ENCODE measurements around the gene GRHPR.
A peak's percentile ranks its signal among the peaks of the same experiment; 100 is the strongest.

GRHPR gene

GRCh38 chr9:37422289-37423104, at the start of gene GRHPR:
Gene GRHPR, plus strand, starts transcription at chr9:37422696. Its CDS starts 55 bp downstream, at chr9:37422751.
- no peak for TF ChIP-seq JUND (IDR thresholded peaks at IDR 0.05; ENCODE audit: low read depth)
- in situ Hi-C loops (cut with HindIII; ENCODE audit: low pct_unique_long_range_greater_than_20kb, low sequenced_read_pairs): no loop called here

GRCh38 chr9:37372839-37373238, 49.7 kb upstream of the GRHPR start:
- TF ChIP-seq JUND (IDR thresholded peaks at IDR 0.05; ENCODE audit: low read depth): no peak
- no peak for DNase-seq (ENCODE audit: low read depth in 1 of 2, low spot score in 1 of 2)
- in situ Hi-C loops (cut with HindIII; ENCODE audit: low pct_unique_long_range_greater_than_20kb, low sequenced_read_pairs): no loop called here

More at GRCh38 chr9:37422289-37423104, at the start of gene GRHPR:
- peak; percentile 73 to 85 for DNase-seq (ENCODE audit: low read depth in 1 of 2, low spot score in 1 of 2)

- DNase-seq (ENCODE audit: low read depth in 1 of 2, low spot score in 1 of 2): no peak
- in situ Hi-C loops (cut with HindIII; ENCODE audit: low pct_unique_long_range_greater_than_20kb, low sequenced_read_pairs): no loop called here
- TF ChIP-seq JUND (IDR thresholded peaks at IDR 0.05; ENCODE audit: low read depth): no peak
These were observed 48.9 kb upstream of the GRHPR start for GRCh38 chr9:37373621-37374020.

- in situ Hi-C loops (cut with HindIII; ENCODE audit: low pct_unique_long_range_greater_than_20kb, low sequenced_read_pairs): no loop called here
- no peak for TF ChIP-seq JUND (IDR thresholded peaks at IDR 0.05; ENCODE audit: low read depth)
- DNase-seq (ENCODE audit: low read depth in 1 of 2, low spot score in 1 of 2): no peak
These were observed 47.6 kb upstream of the GRHPR start for GRCh38 chr9:37374892-37375291.

- no peak for DNase-seq (ENCODE audit: low read depth in 1 of 2, low spot score in 1 of 2)
- no peak for TF ChIP-seq JUND (IDR thresholded peaks at IDR 0.05; ENCODE audit: low read depth)
- in situ Hi-C loops (cut with HindIII; ENCODE audit: low pct_unique_long_range_greater_than_20kb, low sequenced_read_pairs): no loop called here
These were observed 44.5 kb upstream of the GRHPR start for GRCh38 chr9:37377688-37378612.

GRCh38 chr9:37378613-37379004, 43.9 kb upstream of the GRHPR start:
- no peak for TF ChIP-seq JUND (IDR thresholded peaks at IDR 0.05; ENCODE audit: low read depth)
- DNase-seq (ENCODE audit: low read depth in 1 of 2, low spot score in 1 of 2): no peak
- in situ Hi-C loops (cut with HindIII; ENCODE audit: low pct_unique_long_range_greater_than_20kb, low sequenced_read_pairs): no loop called here

GRCh38 chr9:37379835-37380234, 42.7 kb upstream of the GRHPR start:
- no peak for DNase-seq (ENCODE audit: low read depth in 1 of 2, low spot score in 1 of 2)
- TF ChIP-seq JUND (IDR thresholded peaks at IDR 0.05; ENCODE audit: low read depth): no peak
- in situ Hi-C loops (cut with HindIII; ENCODE audit: low pct_unique_long_range_greater_than_20kb, low sequenced_read_pairs): no loop called here

- no peak for DNase-seq (ENCODE audit: low read depth in 1 of 2, low spot score in 1 of 2)
- in situ Hi-C loops (cut with HindIII; ENCODE audit: low pct_unique_long_range_greater_than_20kb, low sequenced_read_pairs): no loop called here
These were observed 41.9 kb upstream of the GRHPR start for GRCh38 chr9:37380570-37380969.

GRCh38 chr9:37381094-37381741, 41.3 kb upstream of the GRHPR start:
- in situ Hi-C loops (cut with HindIII; ENCODE audit: low pct_unique_long_range_greater_than_20kb, low sequenced_read_pairs): no loop called here
- no peak for DNase-seq (ENCODE audit: low read depth in 1 of 2, low spot score in 1 of 2)
- no peak for TF ChIP-seq JUND (IDR thresholded peaks at IDR 0.05; ENCODE audit: low read depth)

More at GRCh38 chr9:37380570-37380969, 41.9 kb upstream of the GRHPR start:
- TF ChIP-seq JUND (IDR thresholded peaks at IDR 0.05; ENCODE audit: low read depth): no peak

- in situ Hi-C loops (cut with HindIII; ENCODE audit: low pct_unique_long_range_greater_than_20kb, low sequenced_read_pairs): no loop called here
- DNase-seq (ENCODE audit: low read depth in 1 of 2, low spot score in 1 of 2): no peak
- TF ChIP-seq JUND (IDR thresholded peaks at IDR 0.05; ENCODE audit: low read depth): no peak
These were observed 40.1 kb upstream of the GRHPR start for GRCh38 chr9:37382161-37382981.

GRCh38 chr9:37382982-37383357, 39.5 kb upstream of the GRHPR start:
- no peak for DNase-seq (ENCODE audit: low read depth in 1 of 2, low spot score in 1 of 2)
- in situ Hi-C loops (cut with HindIII; ENCODE audit: low pct_unique_long_range_greater_than_20kb, low sequenced_read_pairs): no loop called here
- no peak for TF ChIP-seq JUND (IDR thresholded peaks at IDR 0.05; ENCODE audit: low read depth)

GRCh38 chr9:37383393-37383792, 39.1 kb upstream of the GRHPR start:
- in situ Hi-C loops (cut with HindIII; ENCODE audit: low pct_unique_long_range_greater_than_20kb, low sequenced_read_pairs): no loop called here
- DNase-seq (ENCODE audit: low read depth in 1 of 2, low spot score in 1 of 2): no peak

More at GRCh38 chr9:37383393-37383792, 39.1 kb upstream of the GRHPR start:
- no peak for TF ChIP-seq JUND (IDR thresholded peaks at IDR 0.05; ENCODE audit: low read depth)
